Nephron progenitor cell (in vitro differentiated cells): ENCODE measurements around the gene MPP4.

Experiments
- DNase-seq: peaks from one replicate; pipeline ENCODE4 v3.0.0; 2021
- H3K27ac Mint-ChIP-seq: 2 replicates; pipeline ENCODE4 v1.8.0; 2021; ENCODE audit warnings: mild to moderate bottlenecking, moderate library complexity, mixed read lengths
- H3K27me3 Mint-ChIP-seq: 2 replicates; pipeline ENCODE4 v1.8.0; 2021; ENCODE audit warnings: mild to moderate bottlenecking, low read depth, mixed read lengths; ENCODE audit not compliant: poor library complexity
- H3K36me3 Mint-ChIP-seq: 2 replicates; pipeline ENCODE4 v1.8.0; 2021; ENCODE audit warnings: low read depth, mixed read lengths
- H3K4me1 Mint-ChIP-seq: 2 replicates; pipeline ENCODE4 v1.8.0; 2021; ENCODE audit warnings: mixed read lengths
- H3K4me3 Mint-ChIP-seq: 2 replicates; pipeline ENCODE4 v1.8.0; 2021; ENCODE audit warnings: mild to moderate bottlenecking, moderate library complexity, mixed read lengths
- H3K9me3 Mint-ChIP-seq: 2 replicates; pipeline ENCODE4 v1.8.0; 2021; ENCODE audit warnings: mild to moderate bottlenecking, moderate library complexity, mixed read lengths
- CTCF ChIP-seq: fragments of 200-600 bp; sonication (generic); IDR thresholded peaks from 2 replicates; pipeline ENCODE4 v1.5.0; 2021; ENCODE audit warnings: antibody characterized with exemption

Gene MPP4

GRCh38 chr2:201707142-201707541 lies 8.7 kb upstream of the MPP4 start:
- peaks cover 63% of the 10 kb centered on the region for H3K36me3 Mint-ChIP-seq
- no peak for DNase-seq
- no peaks in the 10 kb centered on the region for H3K9me3 Mint-ChIP-seq
- no peak for TF ChIP-seq CTCF
- H3K4me1 Mint-ChIP-seq, result peaks cover 4% of the 10 kb centered on the region
- H3K27me3 Mint-ChIP-seq, result no peaks in the 10 kb centered on the region
- H3K4me3 Mint-ChIP-seq, result no peak overlapping the region
- H3K27ac Mint-ChIP-seq, result no peak overlapping the region

DNA sequence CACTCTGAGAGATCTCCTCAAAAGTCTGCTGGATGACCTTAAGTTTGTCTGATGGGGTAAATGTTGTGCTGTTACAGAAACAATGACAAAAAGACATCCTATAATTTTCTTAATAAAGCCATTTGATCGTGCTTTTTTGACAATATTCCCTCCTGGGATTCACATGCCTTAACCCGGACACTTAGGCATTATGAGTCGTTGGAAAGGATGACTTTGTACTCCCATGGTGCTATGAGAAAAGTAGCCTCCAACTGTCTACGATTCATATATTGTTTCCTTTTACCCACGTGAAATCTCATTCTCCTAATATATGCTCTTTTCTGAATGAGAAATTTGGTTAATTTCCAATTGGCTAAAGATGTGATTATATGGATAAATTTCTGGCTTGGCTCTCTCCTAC lies 6.1 kb upstream of the MPP4 start:
- Mint-ChIP-seq H3K4me3 (no peak overlapping the region), H3K9me3 (no peaks in the 10 kb centered on the region), H3K36me3 (peaks cover 60% of the 10 kb centered on the region), H3K4me1 (peaks cover 14% of the 10 kb centered on the region), H3K27me3 (no peaks in the 10 kb centered on the region), H3K27ac (no peak overlapping the region)
- DNase-seq, result no peak
- no peak for TF ChIP-seq CTCF

- no peak for TF ChIP-seq CTCF
- no peaks in the 10 kb centered on the region for H3K27me3 Mint-ChIP-seq
- no peak overlapping the region for H3K4me3 Mint-ChIP-seq
- no peaks in the 10 kb centered on the region for H3K9me3 Mint-ChIP-seq
- no peak overlapping the region for H3K27ac Mint-ChIP-seq
- H3K36me3 Mint-ChIP-seq, result peaks cover 44% of the 10 kb centered on the region
- H3K4me1 Mint-ChIP-seq, result peaks cover 32% of the 10 kb centered on the region
- no peak for DNase-seq
Observed at GRCh38 chr2:201701646-201702045, 3.2 kb upstream of the MPP4 start.

DNA sequence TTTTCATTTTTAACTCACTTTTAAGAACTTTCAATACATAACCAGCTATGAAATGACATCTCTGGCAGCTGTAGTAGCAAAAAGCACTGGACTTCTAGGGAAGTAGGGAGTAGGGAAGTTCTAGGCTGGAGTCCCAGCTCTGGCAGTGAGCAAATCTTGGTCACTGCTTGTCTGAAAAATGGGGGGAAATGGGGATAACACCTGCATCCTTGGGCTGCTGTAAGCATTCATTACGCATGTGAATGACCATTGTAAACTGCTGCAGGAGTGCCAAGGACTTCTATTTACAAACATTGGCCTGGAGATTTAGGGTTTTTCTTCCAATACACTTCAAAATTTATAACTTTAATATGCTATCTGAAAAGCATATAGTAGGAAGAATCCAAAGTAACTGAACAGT lies 972 bp upstream of the MPP4 start:
- H3K27ac Mint-ChIP-seq, result no peak overlapping the region
- no peak for DNase-seq
- no peak overlapping the region for H3K4me3 Mint-ChIP-seq
- peaks cover 3% of the 10 kb centered on the region for H3K27me3 Mint-ChIP-seq
- H3K36me3 Mint-ChIP-seq, result peaks cover 25% of the 10 kb centered on the region
- H3K4me1 Mint-ChIP-seq, result peaks cover 37% of the 10 kb centered on the region
- TF ChIP-seq CTCF, result no peak
- H3K9me3 Mint-ChIP-seq, result no peaks in the 10 kb centered on the region

- H3K4me3 Mint-ChIP-seq, result no peak overlapping the region
- DNase-seq, result no peak
- peaks cover 37% of the 10 kb centered on the region for H3K4me1 Mint-ChIP-seq
- H3K9me3 Mint-ChIP-seq, result no peaks in the 10 kb centered on the region
- no peak overlapping the region for H3K27ac Mint-ChIP-seq
- peaks cover 3% of the 10 kb centered on the region for H3K27me3 Mint-ChIP-seq
- TF ChIP-seq CTCF, result no peak
- H3K36me3 Mint-ChIP-seq, result peaks cover 11% of the 10 kb centered on the region
Observed at GRCh38 chr2:201697899-201698298, 545 bp downstream of the MPP4 start.

GRCh38 chr2:201696151-201696659 lies 2.2 kb downstream of the MPP4 start:
- H3K36me3 Mint-ChIP-seq, result peaks cover 10% of the 10 kb centered on the region
- no peak overlapping the region for H3K4me3 Mint-ChIP-seq
- no peak for DNase-seq
- peaks cover 37% of the 10 kb centered on the region for H3K4me1 Mint-ChIP-seq
- no peak for TF ChIP-seq CTCF
- peaks cover 3% of the 10 kb centered on the region for H3K27me3 Mint-ChIP-seq
- H3K27ac Mint-ChIP-seq, result no peak overlapping the region
- no peaks in the 10 kb centered on the region for H3K9me3 Mint-ChIP-seq
